AG09309 (cell line): Measurements from ENCODE around the gene COL6A3.

Experiments
- DNase-seq: peaks from one replicate; pipeline ENCODE4 v3.0.0-alpha.2; 2010; ENCODE audit warnings: low read depth
- H3K4me3 ChIP-seq: 2 replicates; pipeline ENCODE4 v1.5.1; 2011; ENCODE audit warnings: mild to moderate bottlenecking, low read depth, low read length, moderate library complexity; ENCODE audit not compliant: control insufficient read depth
- TF ChIP-seq, protein P1 (sequence below): IDR thresholded peaks from 2 replicates; pipeline ENCODE4 v1.5.1; 2011; ENCODE audit warnings: mild to moderate bottlenecking, low read depth, low read length, inconsistent platforms; ENCODE audit not compliant: insufficient read depth, control insufficient read depth; ENCODE audit errors: missing control alignments

The COL6A3 gene

GRCh38 chr2:237389831-237390230 is 24.1 kb downstream of the COL6A3 start:
- no peak overlapping the region for H3K4me3 ChIP-seq
- DNase-seq = no peak
- TF ChIP-seq, protein P1, sequence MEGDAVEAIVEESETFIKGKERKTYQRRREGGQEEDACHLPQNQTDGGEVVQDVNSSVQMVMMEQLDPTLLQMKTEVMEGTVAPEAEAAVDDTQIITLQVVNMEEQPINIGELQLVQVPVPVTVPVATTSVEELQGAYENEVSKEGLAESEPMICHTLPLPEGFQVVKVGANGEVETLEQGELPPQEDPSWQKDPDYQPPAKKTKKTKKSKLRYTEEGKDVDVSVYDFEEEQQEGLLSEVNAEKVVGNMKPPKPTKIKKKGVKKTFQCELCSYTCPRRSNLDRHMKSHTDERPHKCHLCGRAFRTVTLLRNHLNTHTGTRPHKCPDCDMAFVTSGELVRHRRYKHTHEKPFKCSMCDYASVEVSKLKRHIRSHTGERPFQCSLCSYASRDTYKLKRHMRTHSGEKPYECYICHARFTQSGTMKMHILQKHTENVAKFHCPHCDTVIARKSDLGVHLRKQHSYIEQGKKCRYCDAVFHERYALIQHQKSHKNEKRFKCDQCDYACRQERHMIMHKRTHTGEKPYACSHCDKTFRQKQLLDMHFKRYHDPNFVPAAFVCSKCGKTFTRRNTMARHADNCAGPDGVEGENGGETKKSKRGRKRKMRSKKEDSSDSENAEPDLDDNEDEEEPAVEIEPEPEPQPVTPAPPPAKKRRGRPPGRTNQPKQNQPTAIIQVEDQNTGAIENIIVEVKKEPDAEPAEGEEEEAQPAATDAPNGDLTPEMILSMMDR = no peak

- TF ChIP-seq, protein P1 = no peak
- H3K4me3 ChIP-seq = no peak overlapping the region
- DNase-seq = no peak
Observed at GRCh38 chr2:237388036-237388435, 25.9 kb downstream of the COL6A3 start.

GRCh38 chr2:237384672-237385020 is 29.3 kb downstream of the COL6A3 start:
- TF ChIP-seq, protein P1 = no peak
- no peak for DNase-seq

DNA sequence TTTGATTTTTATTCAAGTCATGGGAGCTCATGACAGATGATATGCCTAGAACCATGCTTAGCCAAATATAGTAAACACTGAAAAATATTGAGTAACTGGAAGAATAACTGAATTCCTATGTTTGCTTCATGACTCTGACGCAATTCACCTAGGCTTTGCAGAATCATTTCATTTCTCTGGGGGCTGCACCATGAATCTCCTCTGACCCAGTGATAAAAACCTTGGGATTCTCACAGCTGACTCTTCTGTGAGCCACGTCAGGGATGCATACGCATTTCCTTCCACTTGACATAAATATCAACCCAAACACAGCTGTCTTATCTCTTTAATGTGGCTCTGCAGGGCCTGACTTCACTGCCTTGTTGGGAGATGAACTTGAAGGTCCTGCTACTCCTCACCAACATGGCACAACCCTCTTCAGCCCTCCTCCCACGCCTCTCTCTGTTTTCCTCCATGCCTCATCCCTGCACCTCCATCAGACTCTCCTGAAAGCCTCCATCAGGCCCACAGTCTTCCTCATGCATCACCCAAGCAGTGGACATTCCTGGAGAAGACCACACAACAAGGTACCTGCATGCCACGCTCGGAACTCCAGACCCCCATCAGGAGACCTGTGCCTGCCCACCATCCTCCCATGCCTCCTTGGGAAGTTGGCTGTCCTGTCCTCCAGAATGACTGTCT is 29.8 kb downstream of the COL6A3 start:
- no peak overlapping the region for H3K4me3 ChIP-seq
- peak; percentile 73 for DNase-seq
- TF ChIP-seq, protein P1 = no peak

More at GRCh38 chr2:237384672-237385020, 29.3 kb downstream of the COL6A3 start:
- H3K4me3 ChIP-seq = no peak overlapping the region

GRCh38 chr2:237380768-237381167 is 33.2 kb downstream of the COL6A3 start:
- TF ChIP-seq, protein P1 = no peak
- no peak for DNase-seq
- H3K4me3 ChIP-seq = no peak overlapping the region

GRCh38 chr2:237379636-237380035 is 34.3 kb downstream of the COL6A3 start:
- DNase-seq = no peak
- TF ChIP-seq, protein P1 = no peak
- no peak overlapping the region for H3K4me3 ChIP-seq
